Skeletal muscle tissue (tissue), 4 donors: ENCODE data around the gene LETMD1. TPM values are rescaled to one million over a fixed set of nuclear protein-coding genes. Genes with fewer than 3 reads are reported as not detected.

ENCODE experiments used
- H3K27ac ChIP-seq: one replicate; pipeline ENCODE4 v1.7.0; 2013; ENCODE audit warnings: mild to moderate bottlenecking, low read depth, low read length, inconsistent platforms
- H3K27me3 ChIP-seq, 3 donors: one replicate each; pipeline ENCODE4 v1.7.0; 2013; ENCODE audit warnings: low read length in 3 of 3; ENCODE audit not compliant: control insufficient read depth in 3 of 3, insufficient read depth in 3 of 3
- H3K36me3 ChIP-seq, 3 donors: one replicate each; pipeline ENCODE4 v1.7.0; 2013; ENCODE audit warnings: low read length in 3 of 3; ENCODE audit not compliant: control insufficient read depth in 3 of 3, insufficient read depth in 3 of 3
- H3K4me1 ChIP-seq, 3 donors: one replicate each; pipeline ENCODE4 v1.7.0; 2013; ENCODE audit warnings: low read length in 3 of 3, mild to moderate bottlenecking in 3 of 3; ENCODE audit not compliant: control insufficient read depth in 3 of 3, insufficient read depth in 3 of 3
- H3K4me3 ChIP-seq, 3 donors: one replicate each; pipeline ENCODE4 v1.7.0; 2013; ENCODE audit warnings: low read length in 3 of 3
- H3K9ac ChIP-seq, 3 donors: one replicate each; pipeline ENCODE4 v1.7.0; 2013; ENCODE audit warnings: low read length in 3 of 3, mild to moderate bottlenecking in 3 of 3, moderate library complexity in 2 of 3, low read depth in 1 of 3
- H3K9me3 ChIP-seq, 3 donors: one replicate each; pipeline ENCODE4 v1.7.0; 2013; ENCODE audit warnings: low read length in 3 of 3; ENCODE audit not compliant: control insufficient read depth in 3 of 3
- total RNA-seq: library from RNA; depleted of rRNA; stranded (reverse); fragments of >200 nt; gene quantifications from one replicate; pipeline ENCODE4 v1.2.3, GENCODE V29; 2014
- donor health status: Osteomylitis.

Gene LETMD1
- total RNA-seq, 1 donor from 2014 or later: 40.2 TPM

- H3K4me3 ChIP-seq: peak overlapping the region; percentile 94 to 98 (median 97)
- peak overlapping the region; percentile 90 for H3K27ac ChIP-seq
- peak overlapping the region; percentile 89 to 100 (median 92) for H3K9ac ChIP-seq
- no peaks in the 10 kb centered on the region for H3K27me3 ChIP-seq
- peaks cover 2 to 20% (median 15%) of the 10 kb centered on the region in 3 donors for H3K36me3 ChIP-seq
- no peaks in the 10 kb centered on the region for H3K9me3 ChIP-seq
- H3K4me1 ChIP-seq: peaks cover 6 to 25% (median 15%) of the 10 kb centered on the region in 3 donors
Observed at GRCh38 chr12:51048661-51049251, 629 bp downstream of the LETMD1 start.

GRCh38 chr12:51049525-51049924 is 1.4 kb downstream of the LETMD1 start:
- H3K9me3 ChIP-seq: no peaks in the 10 kb centered on the region
- H3K9ac ChIP-seq: peak overlapping the region; percentile 14 to 92 (median 89)
- no peak overlapping the region for H3K27ac ChIP-seq
- H3K4me1 ChIP-seq: peaks cover 6 to 25% (median 15%) of the 10 kb centered on the region in 3 donors
- no peaks in the 10 kb centered on the region for H3K27me3 ChIP-seq
- peak overlapping the region; percentile 0 to 98 (median 94) for H3K4me3 ChIP-seq
- H3K36me3 ChIP-seq: peaks cover 7 to 28% (median 22%) of the 10 kb centered on the region in 3 donors

DNA sequence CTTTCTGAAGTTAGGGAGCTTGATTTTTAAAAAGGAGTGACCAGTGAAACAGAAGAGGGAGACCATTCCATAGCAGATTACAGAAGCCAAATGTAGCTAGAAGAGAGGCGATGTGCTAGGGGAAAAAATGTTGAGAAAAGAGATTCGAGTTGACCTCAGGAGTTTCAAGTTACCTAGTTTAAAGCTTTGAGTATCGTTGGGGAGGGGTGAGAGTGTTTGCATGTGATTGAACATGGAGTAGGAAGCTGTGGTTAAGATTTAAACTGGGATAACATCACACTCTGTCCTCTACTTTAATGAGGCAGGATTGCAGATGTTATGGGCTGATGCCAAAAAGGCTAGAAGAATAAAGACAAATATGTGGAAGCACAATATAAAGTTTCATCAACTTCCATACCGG is 3.7 kb downstream of the LETMD1 start:
- no peak overlapping the region for H3K27ac ChIP-seq
- no peak overlapping the region for H3K4me3 ChIP-seq
- peaks cover 22 to 40% (median 37%) of the 10 kb centered on the region in 3 donors for H3K36me3 ChIP-seq
- peaks cover 6 to 25% (median 15%) of the 10 kb centered on the region in 3 donors for H3K4me1 ChIP-seq
- H3K9ac ChIP-seq: no peak overlapping the region
- no peaks in the 10 kb centered on the region for H3K27me3 ChIP-seq
- H3K9me3 ChIP-seq: no peaks in the 10 kb centered on the region

GRCh38 chr12:51055060-51055459 is 6.9 kb downstream of the LETMD1 start:
- Histone ChIP-seq H3K9ac (no peak overlapping the region), H3K36me3 (peaks cover 45 to 65% (median 61%) of the 10 kb centered on the region in 3 donors), H3K4me3 (no peak overlapping the region), H3K9me3 (no peaks in the 10 kb centered on the region), H3K27me3 (no peaks in the 10 kb centered on the region), H3K4me1 (no peaks in the 10 kb centered on the region), H3K27ac (no peak overlapping the region)

GRCh38 chr12:51056242-51056641 is 8.1 kb downstream of the LETMD1 start:
- Histone ChIP-seq H3K9ac (no peak overlapping the region), H3K4me1 (no peaks in the 10 kb centered on the region), H3K27me3 (no peaks in the 10 kb centered on the region), H3K27ac (no peak overlapping the region), H3K9me3 (no peaks in the 10 kb centered on the region), H3K36me3 (peaks cover 50 to 69% (median 62%) of the 10 kb centered on the region in 3 donors), H3K4me3 (no peak overlapping the region)

DNA sequence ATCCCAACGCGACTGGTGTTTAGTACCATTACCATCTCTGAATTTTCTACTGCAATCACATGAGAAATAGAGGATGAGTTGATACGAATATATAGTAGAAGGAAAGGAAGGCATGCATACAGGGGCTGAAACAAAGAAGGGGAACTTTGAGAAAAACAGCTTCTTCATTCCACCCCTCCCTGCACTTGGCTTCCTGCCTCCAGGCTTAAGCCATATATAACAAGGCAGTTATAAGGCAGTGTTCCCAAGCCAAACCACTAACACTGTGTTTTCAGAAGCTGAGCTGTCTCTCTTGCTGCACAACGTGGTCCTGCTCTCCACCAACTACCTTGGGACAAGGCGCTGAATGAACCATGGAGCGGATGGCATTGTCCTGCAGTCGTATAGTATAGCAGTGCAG is 11.0 kb downstream of the LETMD1 start:
- Histone ChIP-seq H3K4me1 (peaks cover 0 to 3% (median 0%) of the 10 kb centered on the region in 3 donors), H3K27ac (no peak overlapping the region), H3K27me3 (no peaks in the 10 kb centered on the region), H3K4me3 (no peak overlapping the region), H3K9ac (no peak overlapping the region), H3K36me3 (peaks cover 57 to 79% (median 63%) of the 10 kb centered on the region in 3 donors), H3K9me3 (no peaks in the 10 kb centered on the region)

- Histone ChIP-seq H3K9me3 (no peaks in the 10 kb centered on the region), H3K4me3 (no peak overlapping the region), H3K36me3 (peaks cover 57 to 81% (median 73%) of the 10 kb centered on the region in 3 donors), H3K27me3 (no peaks in the 10 kb centered on the region), H3K27ac (no peak overlapping the region), H3K4me1 (peaks cover 0 to 3% (median 0%) of the 10 kb centered on the region in 3 donors), H3K9ac (no peak overlapping the region)
Observed at GRCh38 chr12:51062631-51063397, 14.7 kb downstream of the LETMD1 start.

DNA sequence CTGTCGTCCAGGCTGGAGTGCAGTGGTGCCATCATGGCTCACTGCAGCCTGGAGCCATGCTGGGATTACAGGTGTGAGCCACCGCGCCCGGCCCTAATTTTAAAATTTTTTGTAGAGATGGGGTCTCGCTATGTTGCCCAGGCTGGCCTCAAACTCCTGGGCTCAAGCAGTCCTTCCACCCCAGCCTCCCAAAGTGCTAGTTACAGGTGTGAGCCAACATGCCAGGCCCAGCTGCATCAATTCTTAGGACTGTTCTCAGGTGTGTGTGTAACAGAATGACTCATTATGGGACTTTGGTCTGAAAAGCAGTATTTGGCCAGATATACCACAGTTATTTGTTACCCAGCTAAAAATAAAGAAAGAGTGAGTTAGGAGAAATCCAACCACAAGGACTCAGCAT is 17.4 kb downstream of the LETMD1 start:
- Histone ChIP-seq H3K36me3 (peaks cover 42 to 65% (median 57%) of the 10 kb centered on the region in 3 donors), H3K27me3 (no peaks in the 10 kb centered on the region), H3K27ac (no peak overlapping the region), H3K9ac (no peak overlapping the region), H3K9me3 (no peaks in the 10 kb centered on the region), H3K4me1 (peaks cover 0 to 3% (median 0%) of the 10 kb centered on the region in 3 donors), H3K4me3 (no peak overlapping the region)

GRCh38 chr12:51067229-51067628 is 19.1 kb downstream of the LETMD1 start:
- Histone ChIP-seq H3K9ac (no peak overlapping the region), H3K27ac (no peak overlapping the region), H3K27me3 (no peaks in the 10 kb centered on the region), H3K4me1 (peaks cover 0 to under 1% (median 0%) of the 10 kb centered on the region in 3 donors), H3K4me3 (no peak overlapping the region), H3K36me3 (peaks cover 47 to 64% (median 55%) of the 10 kb centered on the region in 3 donors), H3K9me3 (no peaks in the 10 kb centered on the region)

- H3K9me3 ChIP-seq: no peaks in the 10 kb centered on the region
Observed at GRCh38 chr12:51067771-51068170, 19.6 kb downstream of the LETMD1 start.

More at GRCh38 chr12:51067771-51068170, 19.6 kb downstream of the LETMD1 start:
- Histone ChIP-seq H3K36me3 (peaks cover 45 to 59% (median 53%) of the 10 kb centered on the region in 3 donors), H3K27me3 (no peaks in the 10 kb centered on the region), H3K4me3 (no peak overlapping the region), H3K27ac (no peak overlapping the region), H3K9ac (no peak overlapping the region), H3K4me1 (no peaks in the 10 kb centered on the region)
